HK-2 (cell line): ENCODE measurements around the gene DMBX1.

Source experiments
- DNase-seq: peaks from one replicate; pipeline ENCODE4 v3.0.0-alpha.2; 2018; ENCODE audit not compliant: unreplicated experiment

Gene DMBX1

DNA sequence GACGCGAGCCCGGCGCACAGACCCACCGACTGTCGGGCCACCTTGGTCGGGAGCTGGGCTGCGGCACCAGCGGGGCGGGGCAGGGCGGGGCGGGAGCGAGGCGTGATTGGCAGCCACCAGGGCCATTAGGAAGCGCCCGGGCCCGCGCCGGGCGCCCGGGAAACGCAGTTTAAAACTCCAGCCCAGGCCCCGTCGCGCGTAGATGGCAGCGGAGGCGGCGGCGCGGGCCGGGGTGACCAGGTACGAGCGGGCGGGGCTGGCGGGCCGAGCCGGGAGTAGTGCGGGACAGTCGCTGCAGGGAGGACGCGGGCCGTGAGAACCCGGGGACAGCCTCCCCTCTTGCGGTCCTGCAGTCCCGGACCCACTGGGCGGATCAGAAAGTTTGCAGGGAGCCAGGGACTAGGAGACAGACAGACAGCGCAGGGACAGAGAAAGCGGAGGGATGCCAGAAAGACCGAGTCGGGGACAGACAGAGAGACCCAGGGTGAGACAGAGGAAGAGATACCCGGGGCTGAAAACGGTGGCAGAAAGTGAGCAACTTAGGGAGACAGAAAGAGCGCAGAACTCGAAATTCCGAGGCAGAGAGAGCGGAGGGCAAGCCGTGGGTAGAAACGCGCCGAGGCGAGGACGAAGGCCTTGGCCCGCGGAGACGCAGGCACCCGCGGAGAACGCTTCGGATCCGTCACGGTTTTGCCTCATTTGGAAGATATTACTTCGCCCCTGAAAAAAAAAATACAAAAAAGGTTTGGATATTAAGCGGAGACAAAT is at the start of gene DMBX1:
TSS of gene DMBX1 (plus strand) at position 199 of the 768 bp plus-strand sequence. CDS start 17,175 bp downstream, outside the sequence.
- peak; percentile 68 for DNase-seq

DNA sequence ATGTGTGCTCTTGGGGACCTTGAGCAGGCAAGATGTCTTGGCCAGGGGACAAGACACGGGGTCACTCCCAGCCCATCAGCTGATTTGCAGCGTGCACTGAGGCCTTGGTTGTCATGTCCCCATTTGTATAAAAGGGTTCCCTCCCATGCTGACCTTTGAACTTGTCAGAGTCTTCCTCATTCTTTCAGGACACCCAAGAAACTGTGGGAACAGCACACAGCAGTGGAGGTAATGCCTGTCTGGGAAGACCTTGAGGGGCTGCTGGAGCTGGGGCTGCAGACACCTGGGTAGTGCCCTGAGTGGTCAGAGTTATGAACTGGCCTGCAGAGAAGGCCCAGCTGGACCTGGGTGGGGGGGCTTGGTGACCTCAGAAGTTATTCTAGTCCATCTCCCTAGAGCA is 49.2 kb upstream of the DMBX1 start:
- no peak for DNase-seq

DNA sequence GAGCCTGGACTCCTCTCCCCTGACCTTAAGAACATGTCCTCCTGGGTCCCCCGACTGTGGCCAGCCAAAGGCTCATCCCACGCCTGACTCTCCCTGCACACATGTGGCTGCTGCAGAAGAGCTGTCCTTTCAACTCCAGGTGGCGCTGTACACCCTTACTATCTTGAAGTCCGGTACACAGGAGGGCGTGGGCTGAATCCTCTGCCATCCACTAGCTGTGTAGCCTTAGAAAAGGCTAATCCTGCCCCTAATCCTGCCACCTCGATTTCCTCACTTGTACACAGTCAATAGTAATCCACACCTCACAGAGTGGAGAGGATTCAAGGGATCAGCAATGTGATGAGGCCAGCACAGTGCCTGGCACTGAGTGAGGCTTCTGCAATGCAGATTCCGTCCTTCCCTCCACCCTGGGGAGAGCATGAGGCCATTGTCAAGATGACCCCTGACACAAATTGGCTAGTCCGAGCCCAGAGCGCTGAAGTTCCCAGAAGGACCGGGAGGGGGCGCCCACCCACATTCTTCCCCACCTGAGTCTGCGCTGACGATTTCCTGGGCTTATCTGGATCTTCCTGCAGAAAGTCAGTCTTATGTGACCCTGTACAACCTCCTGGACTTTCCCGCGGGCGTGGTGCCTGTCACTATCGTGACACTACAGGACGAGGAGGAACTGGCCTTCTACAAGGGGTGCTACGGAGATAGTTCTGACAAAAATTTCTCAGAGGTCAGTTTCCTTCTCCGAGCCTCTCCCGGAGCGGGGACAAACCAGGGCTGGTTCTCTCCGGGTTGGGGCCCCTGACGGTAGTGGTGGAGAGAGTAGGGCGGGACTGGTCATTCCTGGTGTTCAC is 47.1 kb upstream of the DMBX1 start:
- DNase-seq = peak; percentile 83

DNA sequence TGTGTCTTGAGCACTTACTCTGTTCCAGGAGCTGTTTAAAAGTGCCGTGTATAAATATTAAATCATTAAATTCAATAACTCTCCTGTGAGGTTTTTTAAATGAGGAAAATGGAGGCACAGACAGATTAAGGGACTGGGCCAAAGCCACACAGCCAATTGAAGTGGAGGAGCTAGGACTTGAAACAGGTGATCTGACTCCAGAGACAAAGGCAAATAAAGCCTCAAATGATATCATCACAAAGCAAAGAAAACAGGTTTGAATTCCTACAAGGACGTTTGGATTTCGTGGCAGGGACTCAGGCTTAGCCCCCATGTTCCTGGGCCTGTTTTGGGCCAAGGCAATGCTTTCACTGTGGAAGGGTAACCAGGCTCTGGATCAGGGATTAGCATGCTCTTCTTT is 45.2 kb upstream of the DMBX1 start:
- no peak for DNase-seq

DNA sequence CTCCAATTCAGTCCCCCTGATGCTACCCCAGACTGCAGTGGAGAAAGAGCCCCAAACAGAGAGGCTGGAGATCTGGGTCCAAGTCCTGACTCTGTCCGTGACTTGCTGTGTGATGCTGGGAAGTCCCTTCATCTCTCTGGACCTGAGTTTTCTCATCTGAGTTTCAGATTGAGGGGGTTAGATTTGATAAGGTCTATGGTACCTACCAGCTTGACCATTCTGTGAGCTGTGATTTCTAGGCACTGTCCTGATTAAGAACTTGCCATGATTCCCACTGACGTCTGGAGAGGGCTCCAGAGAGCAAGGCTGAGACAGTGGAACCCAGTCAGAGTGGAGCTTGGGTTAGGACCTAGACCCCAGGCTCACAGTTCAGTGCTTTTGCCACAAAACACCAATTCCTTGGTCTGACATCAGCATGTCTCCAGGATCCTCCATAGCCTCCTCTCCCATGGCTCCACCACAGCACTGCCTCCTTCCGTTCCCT is 43.8 kb upstream of the DMBX1 start:
- DNase-seq = no peak

DNA sequence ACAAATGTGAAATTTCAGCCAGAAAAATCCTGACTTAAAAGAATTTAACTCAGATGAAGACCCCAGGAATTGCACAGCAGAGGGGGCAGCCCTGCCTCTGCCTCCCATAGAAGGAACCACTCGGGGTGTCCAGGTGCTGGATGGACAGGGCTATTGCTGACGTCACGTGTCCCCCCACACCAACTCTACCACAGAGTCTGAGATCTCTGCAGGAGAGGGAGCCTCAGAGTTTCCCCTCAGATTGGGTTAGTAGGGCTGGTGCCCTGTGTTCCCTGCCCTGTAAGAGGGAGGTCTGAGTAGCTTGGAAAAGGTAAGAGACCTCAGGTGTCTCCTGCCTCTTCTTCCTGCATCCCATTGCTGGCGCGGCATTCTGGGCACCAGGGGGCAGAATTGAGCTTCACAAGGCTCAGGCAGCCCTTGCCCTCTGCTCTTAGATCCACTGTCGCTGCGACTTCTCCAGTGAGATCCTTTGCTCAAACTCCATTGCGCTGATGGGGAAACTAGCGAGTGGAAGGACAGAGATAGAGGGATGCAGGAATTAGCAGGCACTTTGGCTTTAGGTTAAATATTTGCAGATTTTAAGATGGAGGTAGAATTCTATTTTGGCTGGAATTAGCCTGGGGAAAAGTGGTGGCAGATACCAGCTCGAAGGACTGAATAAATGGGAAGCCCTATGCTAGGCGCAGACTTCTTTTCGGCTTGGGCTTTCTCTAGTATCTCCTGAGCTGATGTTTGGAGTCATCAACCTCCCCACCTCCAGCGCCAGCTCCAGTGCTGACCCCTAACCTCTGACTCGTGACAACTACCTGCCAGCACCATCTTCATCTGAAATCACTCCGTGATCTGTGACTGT is 42.8 kb upstream of the DMBX1 start:
- peak; percentile 74 for DNase-seq

DNA sequence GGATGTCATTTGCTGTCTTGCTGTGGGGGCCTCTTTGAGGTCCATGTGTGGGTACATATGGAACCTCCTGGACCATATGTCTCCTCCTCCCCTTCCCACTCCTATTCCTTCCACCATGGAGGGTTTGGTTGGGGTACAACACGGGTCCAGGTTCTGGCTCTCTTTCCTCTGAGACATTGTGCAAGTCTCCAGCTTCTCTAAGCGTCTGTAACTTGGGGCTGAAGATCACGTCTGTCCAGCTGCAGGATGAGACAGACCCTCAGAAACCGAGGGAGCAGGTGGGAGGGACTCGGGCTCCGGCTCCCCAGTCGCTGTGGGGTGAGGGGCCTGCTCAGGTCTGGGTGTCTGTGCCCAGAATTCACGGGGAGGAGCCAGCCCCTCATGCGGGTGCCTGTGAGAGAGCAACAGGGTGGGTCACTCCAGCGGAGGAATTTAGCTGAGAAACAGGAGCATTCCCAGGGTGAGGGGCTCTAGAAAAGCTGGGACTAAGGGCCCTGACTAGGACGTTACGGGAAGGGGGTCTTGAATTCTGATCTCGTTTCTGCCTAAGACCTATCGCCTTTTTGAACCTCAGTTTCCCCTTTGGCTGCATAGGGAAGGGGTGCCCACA is 42.0 kb upstream of the DMBX1 start:
- DNase-seq = no peak

DNA sequence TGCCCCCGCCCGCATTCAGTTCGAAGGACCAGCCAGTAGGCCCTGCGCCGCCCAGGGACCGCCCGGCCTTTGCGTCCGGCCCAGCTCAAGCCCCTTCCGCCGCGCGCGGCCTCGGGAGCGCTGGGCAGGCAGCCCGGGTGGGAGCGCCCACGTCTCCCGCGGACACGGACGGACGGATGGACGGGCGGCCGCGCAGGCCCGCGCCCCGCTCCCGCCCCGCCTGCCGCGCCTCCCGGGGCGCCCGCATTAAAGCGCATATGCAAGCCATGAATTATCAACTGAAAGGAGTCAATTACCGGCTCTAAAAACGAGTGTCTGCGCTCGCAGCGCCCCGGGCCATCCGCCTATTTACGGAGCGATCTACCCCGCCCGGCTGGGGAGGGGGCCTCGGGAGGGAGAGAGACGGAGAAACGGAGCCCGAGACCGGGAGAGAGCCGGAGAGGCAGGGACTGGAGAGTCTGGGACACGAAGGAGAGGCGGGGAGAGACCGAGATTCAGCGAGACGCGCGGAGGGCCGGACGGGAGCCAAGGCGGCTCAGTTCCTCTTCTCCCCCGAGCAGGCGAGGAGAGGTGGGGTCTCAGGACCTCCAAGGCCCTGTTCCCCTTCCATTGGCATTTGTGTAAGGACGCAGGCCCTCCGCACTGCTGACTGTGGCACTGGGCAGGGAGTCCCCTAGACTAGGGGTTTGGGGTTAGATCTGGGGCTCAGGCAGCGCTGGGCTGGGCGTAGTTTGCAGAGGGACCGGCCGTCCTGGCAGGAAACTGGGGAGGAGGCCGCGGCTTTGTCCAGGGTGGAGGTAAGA is 41.3 kb upstream of the DMBX1 start:
- no peak for DNase-seq

DNA sequence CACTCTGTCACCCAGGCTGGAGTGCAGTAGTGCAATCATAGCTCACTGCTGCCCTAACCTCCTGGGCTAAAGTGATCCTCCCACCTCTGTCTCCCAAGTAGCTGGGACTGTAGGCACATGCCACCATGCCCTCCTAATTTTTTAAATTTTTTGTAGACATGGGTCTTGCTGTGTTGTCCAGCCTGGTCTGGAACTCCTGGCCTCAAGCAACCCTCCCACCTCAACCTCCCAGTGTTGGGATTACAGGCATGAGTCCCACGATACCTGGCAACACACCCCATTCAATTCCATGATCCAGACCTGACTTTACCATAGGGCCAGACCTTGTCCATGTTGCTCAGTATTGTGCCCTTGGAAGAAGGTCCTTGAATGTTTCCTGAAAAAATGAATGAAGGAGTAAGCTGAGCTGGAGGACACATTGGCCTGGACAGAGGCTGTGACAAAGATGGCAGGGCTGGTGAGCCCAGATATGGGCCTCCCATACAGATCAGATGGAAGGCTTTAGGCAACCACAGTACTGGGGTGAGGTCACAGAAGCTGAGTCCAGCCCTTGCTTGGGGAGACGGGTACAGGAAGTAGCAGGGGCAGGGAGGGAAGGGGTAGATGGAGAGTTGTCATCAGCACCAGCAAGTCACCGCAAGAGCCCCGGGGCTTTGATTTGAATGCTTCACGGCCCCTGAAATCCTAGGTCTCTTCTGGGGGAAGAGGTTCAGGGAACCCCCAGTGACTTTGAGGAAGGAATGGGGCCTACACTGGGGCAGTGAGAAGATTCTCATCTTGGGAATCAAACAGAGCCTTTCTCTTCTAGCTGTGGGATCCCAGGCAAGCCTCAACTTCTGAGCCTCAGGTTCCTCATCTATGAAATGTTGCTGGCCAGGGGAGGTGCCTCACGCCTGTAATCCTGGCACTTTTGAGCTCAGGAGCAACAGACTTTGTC is 40.1 kb upstream of the DMBX1 start:
- no peak for DNase-seq

DNA sequence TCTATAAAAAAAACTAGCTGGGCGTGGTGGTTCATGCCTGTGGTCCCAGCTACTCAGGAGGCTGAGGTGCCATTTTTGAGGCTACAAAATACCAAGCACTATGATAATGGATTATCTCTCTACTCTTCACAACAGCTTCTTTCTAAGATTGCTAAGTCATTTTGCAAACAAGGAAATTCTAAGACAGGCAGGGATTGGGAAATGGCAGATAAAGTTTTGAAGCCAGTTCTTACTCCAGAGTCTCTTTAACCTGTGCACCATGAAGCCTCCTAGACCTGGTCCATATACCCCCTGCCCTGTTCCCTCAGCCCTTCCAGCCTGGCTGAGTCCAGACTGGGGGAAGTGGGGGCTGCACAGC is 39.5 kb upstream of the DMBX1 start:
- DNase-seq = no peak

DNA sequence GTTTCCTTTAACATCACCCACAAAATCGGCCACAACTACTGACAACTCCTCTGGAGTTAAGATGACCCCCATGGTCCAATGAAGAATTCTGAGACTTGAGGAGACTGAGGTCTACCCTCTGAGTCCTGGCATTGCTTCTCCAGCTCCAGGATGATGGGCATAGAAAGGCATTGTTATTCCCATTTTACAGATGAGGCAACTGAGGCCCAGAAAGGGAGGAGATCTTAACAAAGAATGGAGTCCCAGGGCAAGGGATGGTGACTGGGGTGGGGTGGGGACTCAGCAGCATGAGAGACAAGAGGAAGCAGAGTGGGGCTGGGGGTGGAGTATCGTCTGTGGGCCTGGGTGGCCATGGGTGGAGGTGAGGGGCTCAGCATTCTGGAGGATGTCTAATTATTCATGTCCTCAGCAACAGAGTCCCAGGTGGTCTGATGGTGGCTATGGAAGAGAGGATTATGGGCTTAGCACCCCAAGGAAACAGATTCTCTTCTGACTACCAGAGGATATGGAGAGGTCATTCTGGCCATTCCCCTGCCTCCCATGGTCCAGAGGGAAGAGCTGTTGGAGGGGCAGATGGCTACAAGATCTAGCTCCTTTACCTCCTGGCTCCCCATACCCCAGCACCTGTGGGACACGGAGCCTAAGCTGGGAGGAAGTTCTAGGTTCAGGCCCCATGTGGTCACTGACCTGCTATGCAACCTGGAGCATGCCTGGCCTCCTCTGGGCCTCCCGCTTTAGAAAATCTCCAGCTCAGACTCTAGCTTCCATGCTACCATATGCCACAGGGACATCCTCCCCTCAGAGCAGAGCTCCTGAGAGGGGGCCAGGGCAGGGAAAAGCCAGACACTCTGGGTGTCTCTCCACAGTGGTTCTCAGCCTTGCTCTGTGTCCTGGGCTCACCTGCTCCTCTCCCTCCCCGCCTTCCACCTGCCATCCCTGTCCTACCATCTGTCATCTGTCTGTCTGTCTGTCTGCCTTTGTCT is 37.4 kb upstream of the DMBX1 start:
- no peak for DNase-seq

DNA sequence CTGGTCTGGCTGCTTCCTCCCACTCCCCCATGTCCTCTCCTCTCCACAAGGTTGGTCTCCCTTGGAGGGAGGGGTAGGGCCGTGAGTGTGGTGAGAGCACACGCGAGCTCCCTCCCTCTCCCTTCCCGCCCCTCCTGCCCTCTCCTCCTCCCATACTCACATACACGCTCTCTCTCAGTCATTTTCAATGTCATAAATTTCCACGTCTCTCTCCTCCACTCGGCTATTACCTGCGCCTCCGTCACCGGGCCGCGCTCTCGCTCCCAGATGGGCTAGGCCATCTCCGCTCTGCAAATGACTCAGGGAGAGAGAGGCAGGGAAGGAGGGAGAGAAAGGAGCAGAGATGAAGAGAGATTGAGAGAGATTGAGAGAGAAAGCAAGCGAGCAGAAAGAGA is 36.7 kb upstream of the DMBX1 start:
- DNase-seq = no peak

DNA sequence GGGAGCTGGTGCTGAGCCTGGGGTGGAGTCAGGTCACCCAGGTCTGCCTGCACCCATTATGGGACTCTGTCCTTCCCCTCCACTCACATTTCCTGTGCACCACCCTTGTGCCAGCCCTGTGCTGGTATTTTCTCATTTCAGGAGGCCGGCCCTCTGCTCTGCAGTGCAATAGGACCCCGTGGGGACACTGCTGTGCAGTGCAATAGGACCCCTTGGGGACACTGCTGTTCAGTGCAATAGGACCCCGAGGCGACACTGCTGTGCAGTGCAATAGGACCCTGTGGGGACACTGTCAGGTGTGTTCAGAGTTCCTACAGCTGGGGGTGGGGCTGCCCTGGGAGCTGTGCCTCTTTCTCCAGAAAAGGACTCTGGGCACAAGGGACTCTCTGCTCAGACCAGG is 36.2 kb upstream of the DMBX1 start:
- no peak for DNase-seq

DNA sequence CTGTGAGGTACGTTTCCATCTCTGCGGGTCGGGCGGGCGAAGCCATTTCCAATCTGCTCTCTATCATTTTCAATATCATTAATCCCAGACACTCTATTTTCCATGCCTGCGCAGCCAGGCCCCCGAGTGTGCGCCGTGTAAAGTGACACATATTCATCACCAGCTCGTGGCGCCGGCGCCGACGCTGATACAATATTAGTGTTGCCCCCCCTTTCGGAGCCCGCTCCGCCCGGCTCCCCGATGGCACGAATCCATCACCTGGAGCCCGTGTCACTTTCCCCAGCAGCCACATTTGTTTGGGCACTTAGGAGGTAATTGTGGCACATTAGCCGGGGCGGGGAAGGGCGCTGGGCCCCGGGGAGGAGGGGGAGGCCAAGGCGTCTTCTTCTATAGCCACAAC is 33.7 kb upstream of the DMBX1 start:
- DNase-seq = no peak

DNA sequence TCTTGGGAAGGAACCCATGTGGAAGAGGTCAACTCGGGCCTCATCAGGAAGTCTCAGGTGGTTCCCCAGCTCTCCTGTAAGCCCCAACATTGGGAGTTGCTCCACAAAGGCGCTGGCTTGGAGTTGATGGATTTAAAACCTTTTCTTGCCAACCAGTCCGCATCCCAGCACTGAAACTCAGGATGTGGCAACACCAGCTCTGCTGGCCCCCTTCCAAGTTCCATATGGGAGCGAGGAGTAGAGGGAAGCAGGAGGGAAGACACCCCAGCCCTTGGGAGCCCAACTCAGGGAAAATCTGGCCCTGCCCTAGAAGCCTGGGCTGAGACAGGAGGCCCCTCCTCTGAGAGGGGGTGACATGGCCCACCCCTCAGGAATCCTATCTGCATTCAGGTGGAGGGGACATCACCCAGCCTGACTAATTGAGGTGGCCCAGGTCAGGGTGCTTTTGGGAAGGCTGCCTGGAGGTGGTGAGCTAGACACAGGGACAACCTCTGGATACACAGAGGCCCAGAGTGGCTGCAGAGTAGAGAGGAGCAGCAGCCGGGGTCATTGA is 33.1 kb upstream of the DMBX1 start:
- no peak for DNase-seq

DNA sequence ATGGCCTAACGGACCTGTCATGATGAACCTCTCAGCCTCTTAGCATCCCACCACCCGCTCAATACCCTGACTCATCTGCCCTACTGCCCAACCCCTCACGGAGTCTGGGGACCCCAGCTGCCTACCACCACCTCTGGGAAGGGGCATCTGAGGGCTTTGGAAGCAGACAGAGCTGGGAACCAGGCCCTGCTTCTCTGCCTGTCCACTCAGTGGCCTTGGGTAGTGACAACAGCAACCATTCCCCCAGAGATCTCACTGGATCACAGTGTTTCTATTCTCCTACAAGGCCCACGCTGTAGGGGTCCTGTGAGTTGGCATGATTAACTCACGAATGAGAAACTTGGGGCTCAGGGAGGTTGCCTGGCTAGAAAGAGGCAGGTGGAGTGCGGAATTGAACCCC is 32.5 kb upstream of the DMBX1 start:
- no peak for DNase-seq

DNA sequence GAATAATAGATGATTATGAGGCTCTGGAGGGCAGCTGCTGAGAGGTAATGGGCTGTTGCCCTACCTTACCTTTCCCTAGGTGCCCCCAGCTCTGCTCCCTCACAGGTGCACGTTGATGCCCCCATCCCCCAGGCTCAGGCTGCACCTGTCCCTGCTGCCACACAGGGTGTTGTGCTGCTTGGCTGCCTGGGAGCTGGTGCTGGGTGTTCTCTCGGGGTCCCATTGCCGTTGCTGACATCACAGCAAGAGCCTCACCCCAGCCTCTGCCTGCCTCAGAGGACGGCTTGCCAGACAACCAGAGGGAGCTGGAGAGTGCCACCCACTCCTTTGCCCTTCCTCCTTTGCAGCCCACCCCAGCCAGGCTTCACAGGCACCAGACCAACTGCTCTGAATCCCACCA is 31.4 kb upstream of the DMBX1 start:
- no peak for DNase-seq

DNA sequence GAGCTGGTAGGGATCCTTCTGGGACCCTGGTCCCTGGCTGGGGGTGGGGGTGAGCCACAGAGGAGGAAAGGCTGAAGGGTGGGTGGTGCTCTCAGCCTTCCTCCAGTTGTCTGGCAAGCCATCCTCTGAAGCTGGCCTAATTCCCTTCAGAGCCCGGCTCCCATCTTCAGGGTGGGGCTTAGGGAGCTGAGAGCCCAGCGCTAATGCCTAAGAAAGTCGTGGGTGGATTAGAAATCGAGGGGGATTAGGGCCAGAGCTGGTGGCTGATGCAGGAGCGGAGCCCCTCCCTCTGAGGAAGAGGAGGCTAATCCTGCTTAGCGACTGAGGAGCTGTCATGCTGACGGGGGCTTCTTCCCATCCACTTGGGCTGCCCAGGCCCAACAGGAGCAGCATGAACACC is 30.8 kb upstream of the DMBX1 start:
- no peak for DNase-seq
